ENCODE measurements around the gene AP1G2. TPM values are rescaled to one million over a fixed set of nuclear protein-coding genes. Genes with fewer than 3 reads are reported as not detected.
A peak's percentile ranks its signal among the peaks of the same experiment; 100 is the strongest.

AP1G2 gene
- total and polyA plus RNA-seq, 2 of the 13 experiments (the other 11 are each of a cell fraction or from before 2014, with no cell fraction given) = 96.9 to 611 TPM

DNA sequence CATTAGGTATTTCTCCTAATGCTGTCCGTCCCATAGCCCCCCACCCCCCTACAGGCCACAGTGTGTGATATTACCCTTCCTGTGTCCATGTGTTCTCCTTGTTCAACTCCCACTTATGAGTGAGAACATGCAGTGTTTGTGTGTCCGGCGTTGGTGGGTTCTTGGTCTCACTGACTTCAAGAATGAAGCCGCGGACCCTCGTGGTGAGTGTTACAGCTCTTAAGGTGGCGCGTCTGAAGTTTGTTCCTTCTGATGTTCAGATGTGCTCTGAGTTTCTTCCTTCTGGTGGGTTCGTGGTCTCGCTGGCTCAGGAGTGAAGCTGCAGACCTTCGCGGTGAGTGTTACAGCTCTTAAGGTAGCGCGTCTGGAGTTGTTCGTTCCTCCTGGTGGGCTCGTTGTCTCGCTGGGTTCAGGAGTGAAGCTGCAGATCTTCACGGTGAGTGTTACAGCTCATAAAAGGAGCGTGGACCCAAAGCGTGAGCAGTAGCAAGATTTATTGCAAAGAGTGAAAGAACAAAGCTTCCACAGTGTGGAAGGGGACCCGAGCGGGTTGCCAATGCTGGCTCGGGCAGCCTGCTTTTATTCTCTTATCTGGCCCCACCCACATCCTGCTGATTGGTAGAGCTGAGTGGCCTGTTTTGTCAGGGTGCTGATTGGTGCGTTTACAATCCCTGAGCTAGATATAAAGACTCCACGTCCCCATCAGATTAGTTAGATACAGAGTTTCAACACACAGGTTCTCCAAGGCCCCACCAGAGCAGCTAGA is 16.4 kb upstream of the AP1G2 start (continued):
- TF ChIP-seq, protein P1, sequence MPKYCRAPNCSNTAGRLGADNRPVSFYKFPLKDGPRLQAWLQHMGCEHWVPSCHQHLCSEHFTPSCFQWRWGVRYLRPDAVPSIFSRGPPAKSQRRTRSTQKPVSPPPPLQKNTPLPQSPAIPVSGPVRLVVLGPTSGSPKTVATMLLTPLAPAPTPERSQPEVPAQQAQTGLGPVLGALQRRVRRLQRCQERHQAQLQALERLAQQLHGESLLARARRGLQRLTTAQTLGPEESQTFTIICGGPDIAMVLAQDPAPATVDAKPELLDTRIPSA (CRISPR knock-in tag; IDR thresholded peaks at IDR 0.05; ENCODE audit: borderline replicate concordance) = peak; percentile 93; the same call in 1 of the 2 replicates
- TF ChIP-seq ZNF335 (CRISPR knock-in tag; IDR thresholded peaks at IDR 0.05) (0 out of 2 replicates have a peak, but pooled peaks have one; percentile 55), ZNF20 (CRISPR knock-in tag; IDR thresholded peaks at IDR 0.05) (peak; percentile 77), ZNF44 (CRISPR knock-in tag; IDR thresholded peaks at IDR 0.05) (peak; percentile 90; the same call in 1 of the 2 replicates), ZNF878 (CRISPR knock-in tag; IDR thresholded peaks at IDR 0.05) (peak; percentile 82; the same call in 1 of the 2 replicates), CHCHD3 (CRISPR knock-in tag; IDR thresholded peaks at IDR 0.05) (peak; percentile 85; the same call in 1 of the 2 replicates), RFX5 (IDR thresholded peaks at IDR 0.05; ENCODE audit: low read depth, low read length) (peak; percentile 30; the same call in 1 of the 2 replicates), PCBP2 (optimal IDR thresholded peaks at IDR 0.05; ENCODE audit: low read depth, low read length, poor library complexity, severe bottlenecking) (peak; percentile 52), KDM6A (CRISPR knock-in tag; IDR thresholded peaks at IDR 0.05; ENCODE audit: low read depth) (0 out of 2 replicates have a peak, but pooled peaks have one; percentile 50), ZNF766 (CRISPR knock-in tag; IDR thresholded peaks at IDR 0.05; ENCODE audit: borderline replicate concordance) (peak; percentile 49; the same call in 1 of the 2 replicates), SNAI1 (CRISPR knock-in tag; IDR thresholded peaks at IDR 0.05; ENCODE audit: borderline replicate concordance) (peak; percentile 17; the same call in 1 of the 2 replicates), SALL1 (CRISPR knock-in tag; IDR thresholded peaks at IDR 0.05) (peak; percentile 89), ZZZ3 (CRISPR knock-in tag; IDR thresholded peaks at IDR 0.05; ENCODE audit: borderline replicate concordance) (peak; percentile 83; the same call in 1 of the 2 replicates), XRCC5 (optimal IDR thresholded peaks at IDR 0.05; ENCODE audit: low read length) (peak; percentile 17), NFIC (IDR thresholded peaks at IDR 0.05; ENCODE audit: low read length) (peak; percentile 73; the same call in 1 of the 2 replicates), ZNF670 (CRISPR knock-in tag; IDR thresholded peaks at IDR 0.05; ENCODE audit: borderline replicate concordance) (peak; percentile 98), RBM22 (optimal IDR thresholded peaks at IDR 0.05; ENCODE audit: low read length) (peak; percentile 74), ZNF431 (CRISPR knock-in tag; IDR thresholded peaks at IDR 0.05; ENCODE audit: borderline replicate concordance, low read depth) (peak; percentile 96; the same call in 1 of the 2 replicates), ZNF720 (CRISPR knock-in tag; IDR thresholded peaks at IDR 0.05) (peak; percentile 67; the same call in 1 of the 2 replicates)
- TF ChIP-seq, protein P2, sequence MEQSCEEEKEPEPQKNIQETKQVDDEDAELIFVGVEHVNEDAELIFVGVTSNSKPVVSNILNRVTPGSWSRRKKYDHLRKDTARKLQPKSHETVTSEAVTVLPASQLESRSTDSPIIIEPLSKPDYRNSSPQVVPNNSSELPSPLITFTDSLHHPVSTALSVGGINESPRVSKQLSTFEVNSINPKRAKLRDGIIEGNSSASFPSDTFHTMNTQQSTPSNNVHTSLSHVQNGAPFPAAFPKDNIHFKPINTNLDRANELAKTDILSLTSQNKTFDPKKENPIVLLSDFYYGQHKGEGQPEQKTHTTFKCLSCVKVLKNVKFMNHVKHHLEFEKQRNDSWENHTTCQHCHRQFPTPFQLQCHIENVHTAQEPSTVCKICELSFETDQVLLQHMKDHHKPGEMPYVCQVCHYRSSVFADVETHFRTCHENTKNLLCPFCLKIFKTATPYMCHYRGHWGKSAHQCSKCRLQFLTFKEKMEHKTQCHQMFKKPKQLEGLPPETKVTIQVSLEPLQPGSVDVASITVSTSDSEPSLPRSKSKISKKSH (CRISPR knock-in tag; IDR thresholded peaks at IDR 0.05; ENCODE audit: borderline replicate concordance) = peak; percentile 96; the same call in 1 of the 2 replicates
- TF ChIP-seq, protein P3, sequence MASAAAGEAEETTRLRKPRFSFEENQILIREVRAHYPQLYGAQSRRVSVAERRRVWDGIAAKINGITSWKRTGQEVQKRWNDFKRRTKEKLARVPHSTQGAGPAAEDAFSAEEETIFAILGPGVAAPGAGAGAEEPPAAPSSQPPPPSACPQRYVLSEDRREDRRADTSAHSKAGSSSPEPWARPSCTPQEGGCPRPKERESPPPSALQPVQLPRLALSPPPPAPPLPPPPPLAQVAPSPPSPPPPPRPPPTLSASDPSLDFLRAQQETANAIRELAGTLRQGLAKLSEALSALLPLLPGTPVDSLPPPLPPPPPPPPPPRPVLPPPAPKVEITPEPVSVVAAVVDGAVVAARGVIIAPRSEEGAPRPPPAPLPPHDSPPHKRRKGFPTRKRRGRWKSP (CRISPR knock-in tag; IDR thresholded peaks at IDR 0.05) = peak; percentile 85
- TF ChIP-seq, protein P4, sequence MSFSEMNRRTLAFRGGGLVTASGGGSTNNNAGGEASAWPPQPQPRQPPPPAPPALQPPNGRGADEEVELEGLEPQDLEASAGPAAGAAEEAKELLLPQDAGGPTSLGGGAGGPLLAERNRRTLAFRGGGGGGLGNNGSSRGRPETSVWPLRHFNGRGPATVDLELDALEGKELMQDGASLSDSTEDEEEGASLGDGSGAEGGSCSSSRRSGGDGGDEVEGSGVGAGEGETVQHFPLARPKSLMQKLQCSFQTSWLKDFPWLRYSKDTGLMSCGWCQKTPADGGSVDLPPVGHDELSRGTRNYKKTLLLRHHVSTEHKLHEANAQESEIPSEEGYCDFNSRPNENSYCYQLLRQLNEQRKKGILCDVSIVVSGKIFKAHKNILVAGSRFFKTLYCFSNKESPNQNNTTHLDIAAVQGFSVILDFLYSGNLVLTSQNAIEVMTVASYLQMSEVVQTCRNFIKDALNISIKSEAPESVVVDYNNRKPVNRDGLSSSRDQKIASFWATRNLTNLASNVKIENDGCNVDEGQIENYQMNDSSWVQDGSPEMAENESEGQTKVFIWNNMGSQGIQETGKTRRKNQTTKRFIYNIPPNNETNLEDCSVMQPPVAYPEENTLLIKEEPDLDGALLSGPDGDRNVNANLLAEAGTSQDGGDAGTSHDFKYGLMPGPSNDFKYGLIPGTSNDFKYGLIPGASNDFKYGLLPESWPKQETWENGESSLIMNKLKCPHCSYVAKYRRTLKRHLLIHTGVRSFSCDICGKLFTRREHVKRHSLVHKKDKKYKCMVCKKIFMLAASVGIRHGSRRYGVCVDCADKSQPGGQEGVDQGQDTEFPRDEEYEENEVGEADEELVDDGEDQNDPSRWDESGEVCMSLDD (CRISPR knock-in tag; IDR thresholded peaks at IDR 0.05; ENCODE audit: borderline replicate concordance) = peak; percentile 70; the same call in 1 of the 2 replicates
